K562 (cell line): ENCODE results near the gene KATNAL1. TPM values are rescaled to one million over a fixed set of nuclear protein-coding genes. Genes with fewer than 3 reads are reported as not detected.

Experiments
- ATAC-seq: fragments of 200-7000 bp; cut with Tn5 transposase; 3 replicates; pipeline ENCODE4 v1.9.1; 2020; ENCODE audit warnings: moderate library complexity
- BruUV-seq: library from RNA; stranded (reverse); fragments of 400-500 nt; replicated peaks from 2 replicates; lab custom pipeline; 2021; lab: Mats Ljungman, UMichigan
- CTCF ChIA-PET: fragments of 300-600 bp; formaldehyde crosslinking; extraction: SDS; loops from one replicate; lab custom pipeline; 2021; ENCODE audit warnings: low intra/inter-chr PET ratio; lab: Yijun Ruan, JAX
- POLR2A ChIA-PET: fragments of 300-600, 350-650 bp; sonication (Branson Sonifier 250); formaldehyde crosslinking; extraction: SDS; loops from one replicate; lab custom pipeline; 2021; ENCODE audit warnings: antibody characterized with exemption, inconsistent platforms; lab: Yijun Ruan, JAX
- DNase-seq, 4 experiments: peaks; one replicate each; pipeline versions ENCODE4 v3.0.0 to v3.0.0-alpha.2; 2011 to 2018; ENCODE audit warnings: low spot score in 3 of 4, mixed read lengths in 3 of 4; ENCODE audit errors: extremely low read depth in 1 of 4
- FAIRE-seq: peaks from 2 replicates; lab custom pipeline; 2011; peaks lifted over from hg19 to GRCh38; lab: Jason Lieb, UNC
- H2AFZ ChIP-seq: 2 replicates; pipeline ENCODE4 v1.6.0; 2011; ENCODE audit warnings: low read depth, low read length, control low read depth, inconsistent platforms
- H3K27ac ChIP-seq: fragments of 200-600 bp; 3 replicates; pipeline ENCODE4 v1.8.0; 2011; ENCODE audit warnings: low read depth, mild to moderate bottlenecking, control low read depth, inconsistent platforms, low read length, moderate library complexity, mixed read lengths; ENCODE audit errors: extremely low read depth
- H3K27me3 ChIP-seq, 2 experiments: fragments of 300-600 bp in 1 of 2; 2 replicates in 1 of 2; 3 replicates in 1 of 2; pipeline versions ENCODE4 v1.6.0 to v1.8.0; 2011; ENCODE audit warnings: inconsistent platforms in 2 of 2, low read length in 2 of 2, mild to moderate bottlenecking in 1 of 2, mixed read lengths in 1 of 2, moderate library complexity in 1 of 2; ENCODE audit not compliant: control insufficient read depth in 2 of 2, insufficient read depth in 2 of 2
- H3K36me3 ChIP-seq: fragments of 300-600 bp; 3 replicates; pipeline ENCODE4 v1.8.0; 2011; ENCODE audit warnings: mild to moderate bottlenecking, low read length, inconsistent platforms; ENCODE audit not compliant: control insufficient read depth, insufficient read depth
- H3K4me1 ChIP-seq, 2 experiments: fragments of 200-600 bp in 1 of 2; replicated peaks in 1 of 2; 2 replicates in 1 of 2; 3 replicates in 1 of 2; pipeline versions ENCODE4 v1.5.1 to v1.8.0; 2011; ENCODE audit warnings: inconsistent platforms in 2 of 2, low read length in 2 of 2, mild to moderate bottlenecking in 1 of 2, mixed read lengths in 1 of 2, moderate library complexity in 1 of 2; ENCODE audit not compliant: control insufficient read depth in 2 of 2, insufficient read depth in 2 of 2
- H3K4me2 ChIP-seq: 2 replicates; pipeline ENCODE4 v1.6.1; 2011; ENCODE audit warnings: low read length, control low read depth, inconsistent platforms, mixed read lengths; ENCODE audit not compliant: insufficient read depth
- H3K4me3 ChIP-seq: fragments of 200-600 bp; sonication (generic), shearing (Covaris generic); 2 replicates; pipeline ENCODE4 v1.5.1; 2016; ENCODE audit warnings: control low read depth, inconsistent platforms
- H3K79me2 ChIP-seq: fragments of 200-600 bp; 3 replicates; pipeline ENCODE4 v1.8.0; 2011; ENCODE audit warnings: low read length, inconsistent platforms; ENCODE audit not compliant: control insufficient read depth, insufficient read depth
- H3K9ac ChIP-seq, 2 experiments: 2 replicates each; pipeline versions ENCODE4 v1.6.0 to v1.6.1; 2011; ENCODE audit warnings: low read depth in 2 of 2, low read length in 2 of 2, control low read depth in 1 of 2, inconsistent platforms in 1 of 2, mild to moderate bottlenecking in 1 of 2, mixed read lengths in 1 of 2; ENCODE audit not compliant: insufficient read depth in 1 of 2
- H3K9me1 ChIP-seq: one replicate; pipeline ENCODE4 v1.6.0; 2011; ENCODE audit warnings: inconsistent platforms, mild to moderate bottlenecking, low read length, moderate library complexity; ENCODE audit not compliant: control insufficient read depth, insufficient read depth
- H3K9me3 ChIP-seq: replicated peaks from 2 replicates; pipeline ENCODE4 v1.5.1; 2011; ENCODE audit warnings: low read depth, low read length, inconsistent platforms; ENCODE audit not compliant: control insufficient read depth, insufficient read depth
- H4K20me1 ChIP-seq: replicated peaks from 2 replicates; pipeline ENCODE4 v1.6.1; 2011; ENCODE audit warnings: low read length, inconsistent platforms, mixed read lengths; ENCODE audit not compliant: control insufficient read depth, insufficient read depth
- CEBPB ChIP-seq: fragments of 450-650 bp; IDR thresholded peaks from 2 replicates; pipeline ENCODE4 v1.6.1; 2016; ENCODE audit warnings: missing genetic modification characterization, missing compliant biosample characterization
- CEBPG ChIP-seq, 3 experiments: fragments of 200-800 bp in 1 of 3; sonication (Bioruptor generic) in 1 of 3; sonication (generic) in 1 of 3; formaldehyde crosslinking in 1 of 3; IDR thresholded peaks in 2 of 3; conservative IDR thresholded peaks in 1 of 3; 2 replicates each; pipeline versions ENCODE4 v1.6.1 to v1.8.0; 2016 to 2022; ENCODE audit warnings: missing compliant biosample characterization in 2 of 3, missing genetic modification characterization in 2 of 3, mild to moderate bottlenecking in 1 of 3, missing genetic modification reagents in 1 of 3
- ETV5 ChIP-seq: sonication (generic); formaldehyde crosslinking; IDR thresholded peaks from 2 replicates; pipeline ENCODE4 v1.4.0; 2020; ENCODE audit warnings: low read depth, mild to moderate bottlenecking, missing genetic modification reagents
- HIVEP1 ChIP-seq: fragments of 250-450 bp; sonication (Bioruptor Pico); IDR thresholded peaks from 2 replicates; pipeline ENCODE4 v1.4.0; 2020; ENCODE audit warnings: mild to moderate bottlenecking
- MBD2 ChIP-seq: sonication (generic); IDR thresholded peaks from 2 replicates; pipeline ENCODE4 v1.6.1; 2016; ENCODE audit warnings: low read depth, borderline replicate concordance
- MXI1 ChIP-seq: IDR thresholded peaks from 2 replicates; pipeline ENCODE4 v1.6.1; 2011; ENCODE audit warnings: low read depth, mild to moderate bottlenecking, improper control_type of control experiment, low read length
- SIX5 ChIP-seq, 2 experiments: IDR thresholded peaks; 2 replicates each; pipeline ENCODE4 v1.6.1; 2011; ENCODE audit warnings: low read length in 2 of 2, borderline replicate concordance in 1 of 2, low read depth in 1 of 2, mild to moderate bottlenecking in 1 of 2, moderate library complexity in 1 of 2; ENCODE audit not compliant: insufficient read depth in 1 of 2
- SP1 ChIP-seq: sonication (generic); formaldehyde crosslinking; IDR thresholded peaks from 2 replicates; pipeline ENCODE4 v1.8.1; 2022; ENCODE audit warnings: mild to moderate bottlenecking, missing genetic modification reagents
- TGIF2 ChIP-seq: sonication (generic); formaldehyde crosslinking; IDR thresholded peaks from 2 replicates; pipeline ENCODE4 v1.8.1; 2022; ENCODE audit warnings: mild to moderate bottlenecking, missing genetic modification reagents, moderate library complexity
- WHSC1 ChIP-seq: IDR thresholded peaks from one replicate; pipeline ENCODE4 v1.6.1; 2012; ENCODE audit warnings: low read length, control low read depth, inconsistent platforms
- ZNF717 ChIP-seq: fragments of 250-450 bp; sonication (Bioruptor Pico); IDR thresholded peaks from 2 replicates; pipeline ENCODE4 v1.5.0; 2021
- WGBS: fragments of 100-300 bp; shearing (Covaris generic); methylation state at CpG from one replicate; pipeline ENCODE4 v1.1.6; 2016; ENCODE audit warnings: low coverage, mixed read lengths; ENCODE audit not compliant: insufficient coverage; ENCODE audit errors: missing lambda C conversion rate; 5-methylcytosine and 5-hydroxymethylcytosine counted together
- in situ Hi-C: fragments of 300-500 bp; cut with MboI; formaldehyde crosslinking; loops from 4 replicates; pipeline ENCODE4 v1.15.0; 2018; ENCODE audit warnings: inconsistent platforms, mixed read lengths
- intact Hi-C: fragments of 100-400 bp; cut with micrococcal nuclease; formaldehyde crosslinking; loops from 2 replicates; pipeline ENCODE4 v1.14.2; 2022
- polyA plus RNA-seq, 8 experiments: library from polyadenylated mRNA; depleted of rRNA in 4 of 8; stranded (reverse) in 5 of 8; unstranded in 3 of 8; fragments of >200 nt; fragmentation: Nextera tagmentation in 2 of 8; fragmentation: Illumina TruSeq in 1 of 8; extraction: Ambion mirVana in 2 of 8; extraction: Trizol in 1 of 8; gene quantifications; 2 replicates each; pipeline versions ENCODE4 v1.2.1 to v1.2.3, GENCODE V29; 2011 to 2014; ENCODE audit warnings: inconsistent platforms in 1 of 8, missing spikeins in 1 of 8
- total RNA-seq, 7 experiments: library from RNA; depleted of rRNA in 6 of 7; stranded (reverse); fragments of >200 nt in 6 of 7; fragmentation: Illumina TruSeq in 2 of 7; extraction: Trizol in 2 of 7; gene quantifications; 2 replicates each; pipeline versions ENCODE4 v1.2.1 to v1.2.3, GENCODE V29; 2011 to 2021; ENCODE audit warnings: low replicate concordance in 1 of 7
- TF ChIP-seq, protein P1 (sequence below): IDR thresholded peaks from 3 replicates; pipeline ENCODE4 v1.6.1; 2011; ENCODE audit warnings: borderline replicate concordance, mild to moderate bottlenecking; ENCODE audit not compliant: insufficient read length, insufficient read depth
- TF ChIP-seq, protein P2 (sequence below): fragments of 250-450 bp; sonication (Bioruptor Pico); IDR thresholded peaks from 2 replicates; pipeline ENCODE4 v1.8.0; 2021; ENCODE audit warnings: mild to moderate bottlenecking, moderate library complexity

The KATNAL1 gene
- total and polyA plus RNA-seq, 9 of the 15 experiments (the other 6 are each of a cell fraction or from before 2014, with no cell fraction given), result 2.5 to 8.2 (median 5.5) TPM

DNA sequence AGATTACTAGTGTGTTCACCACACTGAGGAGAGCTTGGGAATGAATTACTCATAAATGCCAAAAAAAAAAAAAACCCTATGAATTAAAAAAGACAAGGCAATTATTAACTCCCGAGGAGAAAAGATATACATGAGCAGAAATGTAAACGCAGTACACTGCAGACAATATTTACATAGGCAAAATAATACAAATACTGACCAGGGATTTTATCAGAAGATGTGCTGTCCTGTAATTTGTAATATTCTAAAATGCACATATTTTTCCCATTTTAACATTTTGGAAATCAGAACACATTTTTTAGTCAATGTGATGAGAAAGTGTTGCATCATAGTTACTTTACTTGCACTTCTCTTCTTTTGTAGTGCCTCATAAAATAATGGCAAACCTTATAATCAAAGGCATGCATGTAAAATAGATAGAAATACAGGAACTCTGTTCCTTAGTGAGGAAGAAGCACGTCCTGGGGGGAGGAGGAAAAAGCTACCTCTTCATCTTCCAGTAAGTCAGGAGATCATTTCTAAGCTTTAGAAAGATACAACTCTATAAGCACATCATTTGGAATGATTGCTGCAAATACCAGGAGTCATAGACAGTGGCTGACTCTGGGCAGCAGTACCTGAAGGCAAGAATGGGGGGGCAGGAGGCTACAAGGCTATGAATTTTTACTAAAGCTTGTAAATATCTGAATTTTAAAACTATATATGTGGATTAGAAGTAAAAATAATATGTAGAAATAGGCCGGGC, 46.3 kb upstream of the KATNAL1 start:
- no TSS peak for BruUV-seq
- no peak overlapping the region for H3K4me3 ChIP-seq
- intact Hi-C loops, result no loop called here

More for the DNA sequence above, 46.3 kb upstream of the KATNAL1 start:
- ATAC-seq (no peak), FAIRE-seq (no peak), DNase-seq (no peak)
- Histone ChIP-seq H3K27ac (no peak overlapping the region), H3K9ac (no peak overlapping the region), H3K36me3 (no peaks in the 10 kb centered on the region), H2AFZ (no peak overlapping the region), H3K79me2 (no peaks in the 10 kb centered on the region), H3K4me2 (no peak overlapping the region), H3K4me1 (peaks cover 0 to 4% of the 10 kb centered on the region in 2 experiments; a peak in 1 of 5 replicates), H3K9me1 (no peaks in the 10 kb centered on the region), H4K20me1 (no peaks in the 10 kb centered on the region), H3K9me3 (peaks cover 2% of the 10 kb centered on the region; the same call in 1 of the 2 replicates), H3K27me3 (no peaks in the 10 kb centered on the region)
- CTCF ChIA-PET, result no interaction called here
- 40% methylated on average over 4 of the region's 4 CpGs for WGBS
- in situ Hi-C loops, result no loop called here
- POLR2A ChIA-PET, result no interaction called here
- TF ChIP-seq ETV5 (CRISPR knock-in tag), result no peak
- TF ChIP-seq, protein P1, sequence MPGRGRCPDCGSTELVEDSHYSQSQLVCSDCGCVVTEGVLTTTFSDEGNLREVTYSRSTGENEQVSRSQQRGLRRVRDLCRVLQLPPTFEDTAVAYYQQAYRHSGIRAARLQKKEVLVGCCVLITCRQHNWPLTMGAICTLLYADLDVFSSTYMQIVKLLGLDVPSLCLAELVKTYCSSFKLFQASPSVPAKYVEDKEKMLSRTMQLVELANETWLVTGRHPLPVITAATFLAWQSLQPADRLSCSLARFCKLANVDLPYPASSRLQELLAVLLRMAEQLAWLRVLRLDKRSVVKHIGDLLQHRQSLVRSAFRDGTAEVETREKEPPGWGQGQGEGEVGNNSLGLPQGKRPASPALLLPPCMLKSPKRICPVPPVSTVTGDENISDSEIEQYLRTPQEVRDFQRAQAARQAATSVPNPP, result no peak
- TF ChIP-seq SP1, result no peak
- no peak for TF ChIP-seq WHSC1
- no peak for TF ChIP-seq SIX5 (IDR thresholded peaks at IDR 0.05; ENCODE audit: borderline replicate concordance in 1 of 2, insufficient read depth in 1 of 2, low read depth in 1 of 2, low read length in 2 of 2)
- TF ChIP-seq MXI1, result no peak
- no peak for TF ChIP-seq ZNF717
- TF ChIP-seq HIVEP1 (CRISPR knock-in tag), result no peak
- no peak for TF ChIP-seq MBD2
- TF ChIP-seq CEBPG (CRISPR knock-in tag; IDR thresholded peaks at IDR 0.05), result no peak
- TF ChIP-seq CEBPG (tag; conservative IDR thresholded peaks at IDR 0.05 in 1 of 2, IDR thresholded peaks at IDR 0.05 in 1 of 2), result peak in 1 of 2 experiments; percentile 52; a peak in 2 of 4 replicates
- TF ChIP-seq CEBPB (tag), result peak; percentile 34; the same call in 1 of the 2 replicates
- TF ChIP-seq, protein P2, sequence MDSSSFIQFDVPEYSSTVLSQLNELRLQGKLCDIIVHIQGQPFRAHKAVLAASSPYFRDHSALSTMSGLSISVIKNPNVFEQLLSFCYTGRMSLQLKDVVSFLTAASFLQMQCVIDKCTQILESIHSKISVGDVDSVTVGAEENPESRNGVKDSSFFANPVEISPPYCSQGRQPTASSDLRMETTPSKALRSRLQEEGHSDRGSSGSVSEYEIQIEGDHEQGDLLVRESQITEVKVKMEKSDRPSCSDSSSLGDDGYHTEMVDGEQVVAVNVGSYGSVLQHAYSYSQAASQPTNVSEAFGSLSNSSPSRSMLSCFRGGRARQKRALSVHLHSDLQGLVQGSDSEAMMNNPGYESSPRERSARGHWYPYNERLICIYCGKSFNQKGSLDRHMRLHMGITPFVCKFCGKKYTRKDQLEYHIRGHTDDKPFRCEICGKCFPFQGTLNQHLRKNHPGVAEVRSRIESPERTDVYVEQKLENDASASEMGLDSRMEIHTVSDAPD (CRISPR knock-in tag), result no peak
- TF ChIP-seq TGIF2 (CRISPR knock-in tag), result no peak
